ENCODE measurements around the gene FSHR. TPM values are rescaled to one million over a fixed set of nuclear protein-coding genes. Genes with fewer than 3 reads are reported as not detected.

Gene FSHR
- polyA plus RNA-seq, 1 donor (not counting 4 experiments of a cell fraction or from before 2014, with no cell fraction given): not detected

DNA sequence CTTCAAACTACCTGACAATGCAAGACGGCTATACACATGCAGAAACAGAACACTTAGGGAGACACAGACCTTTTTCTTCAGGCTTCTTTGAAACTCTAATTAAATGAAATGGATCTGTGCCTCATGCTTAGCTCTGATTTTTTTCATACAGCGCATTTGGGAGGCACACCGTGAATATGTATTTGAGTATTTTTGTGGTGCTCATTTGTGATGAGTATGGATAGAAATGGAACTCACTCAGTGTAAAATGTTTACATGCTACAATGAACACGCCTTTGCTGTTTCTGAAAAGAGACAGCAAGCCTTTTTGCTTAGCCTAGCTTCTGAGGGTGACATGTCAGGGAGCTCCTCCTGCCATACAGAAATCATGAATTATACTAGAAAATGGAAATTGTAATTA, 113.3 kb downstream of the FSHR start:
- FAIRE-seq (no peak), DNase-seq (ENCODE audit: low read depth, low spot score) (no peak)
- Histone ChIP-seq H3K9ac (ENCODE audit: control insufficient read depth, extremely low read depth, insufficient read depth, low read length) (no peak overlapping the region), H3K27ac (ENCODE audit: control insufficient read depth, insufficient read depth, low read length) (no peak overlapping the region), H4K20me1 (ENCODE audit: control insufficient read depth, extremely low read depth, insufficient read depth, low read length) (no peaks in the 10 kb centered on the region), H3K4me1 (ENCODE audit: control insufficient read depth, extremely low read depth, insufficient read depth, low read length) (no peaks in the 10 kb centered on the region), H3K9me3 (ENCODE audit: control insufficient read depth, low read depth, low read length) (no peaks in the 10 kb centered on the region), H3K9me1 (ENCODE audit: control insufficient read depth, extremely low read depth, insufficient read depth, low read length) (no peaks in the 10 kb centered on the region), H3K4me2 (ENCODE audit: control insufficient read depth, extremely low read depth, insufficient read depth, low read depth, low read length) (no peak overlapping the region), H3K79me2 (ENCODE audit: control insufficient read depth, insufficient read depth, low read length) (no peaks in the 10 kb centered on the region), H3K4me3 (ENCODE audit: control insufficient read depth in 2 of 3, extremely low read depth in 1 of 3, insufficient read depth in 2 of 3, low read depth in 1 of 3, low read length in 3 of 3) (no peak overlapping the region), H3K36me3 (ENCODE audit: control insufficient read depth in 2 of 2, extremely low read depth in 1 of 2, insufficient read depth in 2 of 2, low read length in 2 of 2) (no peaks in the 10 kb centered on the region), H2AFZ (ENCODE audit: control insufficient read depth, low read length) (no peak overlapping the region), H3K27me3 (ENCODE audit: control insufficient read depth, extremely low read depth, insufficient read depth, low read length) (no peaks in the 10 kb centered on the region)
- TF ChIP-seq EZH2 (IDR thresholded peaks at IDR 0.05; ENCODE audit: low read length): no peak
- TF ChIP-seq, protein P1, sequence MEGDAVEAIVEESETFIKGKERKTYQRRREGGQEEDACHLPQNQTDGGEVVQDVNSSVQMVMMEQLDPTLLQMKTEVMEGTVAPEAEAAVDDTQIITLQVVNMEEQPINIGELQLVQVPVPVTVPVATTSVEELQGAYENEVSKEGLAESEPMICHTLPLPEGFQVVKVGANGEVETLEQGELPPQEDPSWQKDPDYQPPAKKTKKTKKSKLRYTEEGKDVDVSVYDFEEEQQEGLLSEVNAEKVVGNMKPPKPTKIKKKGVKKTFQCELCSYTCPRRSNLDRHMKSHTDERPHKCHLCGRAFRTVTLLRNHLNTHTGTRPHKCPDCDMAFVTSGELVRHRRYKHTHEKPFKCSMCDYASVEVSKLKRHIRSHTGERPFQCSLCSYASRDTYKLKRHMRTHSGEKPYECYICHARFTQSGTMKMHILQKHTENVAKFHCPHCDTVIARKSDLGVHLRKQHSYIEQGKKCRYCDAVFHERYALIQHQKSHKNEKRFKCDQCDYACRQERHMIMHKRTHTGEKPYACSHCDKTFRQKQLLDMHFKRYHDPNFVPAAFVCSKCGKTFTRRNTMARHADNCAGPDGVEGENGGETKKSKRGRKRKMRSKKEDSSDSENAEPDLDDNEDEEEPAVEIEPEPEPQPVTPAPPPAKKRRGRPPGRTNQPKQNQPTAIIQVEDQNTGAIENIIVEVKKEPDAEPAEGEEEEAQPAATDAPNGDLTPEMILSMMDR (optimal IDR thresholded peaks at IDR 0.05 in 1 of 3, IDR thresholded peaks at IDR 0.05 in 1 of 3, conservative IDR thresholded peaks at IDR 0.05 in 1 of 3; ENCODE audit: extremely low read depth in 1 of 3, insufficient read depth in 2 of 3, low read length in 3 of 3): no peak
- dilution Hi-C loops (cut with MboI; ENCODE audit: extremely low pct_ligation_motif_present, low sequenced_read_pairs): no loop called here

DNA sequence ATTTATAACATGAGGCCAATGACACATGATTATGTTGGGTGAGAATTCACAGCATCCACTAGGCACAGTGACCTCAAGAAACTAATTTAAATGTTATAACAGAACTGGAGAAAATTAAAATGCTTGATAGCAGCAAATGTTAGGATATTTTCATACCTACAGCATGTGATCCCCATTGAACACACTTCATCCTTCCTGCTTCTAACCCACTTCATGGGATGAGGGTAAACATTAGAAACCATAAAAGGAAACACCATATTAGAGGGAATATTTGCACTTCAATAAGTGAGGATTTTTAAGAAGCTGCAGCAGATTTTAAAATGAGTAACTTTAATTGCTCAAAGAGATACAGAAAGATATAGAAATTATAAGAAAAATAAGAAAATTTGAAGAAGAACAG, 117.1 kb downstream of the FSHR start:
- Histone ChIP-seq H3K27ac (ENCODE audit: control insufficient read depth, insufficient read depth, low read length) (no peak overlapping the region), H3K4me3 (ENCODE audit: control insufficient read depth in 2 of 3, extremely low read depth in 1 of 3, insufficient read depth in 2 of 3, low read depth in 1 of 3, low read length in 3 of 3) (no peak overlapping the region), H2AFZ (ENCODE audit: control insufficient read depth, low read length) (no peak overlapping the region), H3K79me2 (ENCODE audit: control insufficient read depth, insufficient read depth, low read length) (no peaks in the 10 kb centered on the region), H3K9ac (ENCODE audit: control insufficient read depth, extremely low read depth, insufficient read depth, low read length) (no peak overlapping the region), H3K9me3 (ENCODE audit: control insufficient read depth, low read depth, low read length) (no peaks in the 10 kb centered on the region), H4K20me1 (ENCODE audit: control insufficient read depth, extremely low read depth, insufficient read depth, low read length) (no peaks in the 10 kb centered on the region), H3K9me1 (ENCODE audit: control insufficient read depth, extremely low read depth, insufficient read depth, low read length) (no peaks in the 10 kb centered on the region), H3K4me1 (ENCODE audit: control insufficient read depth, extremely low read depth, insufficient read depth, low read length) (no peaks in the 10 kb centered on the region), H3K36me3 (ENCODE audit: control insufficient read depth in 2 of 2, extremely low read depth in 1 of 2, insufficient read depth in 2 of 2, low read length in 2 of 2) (no peaks in the 10 kb centered on the region), H3K4me2 (ENCODE audit: control insufficient read depth, extremely low read depth, insufficient read depth, low read depth, low read length) (no peak overlapping the region), H3K27me3 (ENCODE audit: control insufficient read depth, extremely low read depth, insufficient read depth, low read length) (no peaks in the 10 kb centered on the region)
- DNase-seq (ENCODE audit: low read depth, low spot score) (no peak), FAIRE-seq (no peak)
- dilution Hi-C loops (cut with MboI; ENCODE audit: extremely low pct_ligation_motif_present, low sequenced_read_pairs): no loop called here
- TF ChIP-seq, protein P1 (optimal IDR thresholded peaks at IDR 0.05 in 1 of 3, IDR thresholded peaks at IDR 0.05 in 1 of 3, conservative IDR thresholded peaks at IDR 0.05 in 1 of 3; ENCODE audit: extremely low read depth in 1 of 3, insufficient read depth in 2 of 3, low read length in 3 of 3): no peak
- TF ChIP-seq EZH2 (IDR thresholded peaks at IDR 0.05; ENCODE audit: low read length): no peak
